ENCODE data around the gene SH2D3C. TPM values are rescaled to one million over a fixed set of nuclear protein-coding genes. Genes with fewer than 3 reads are reported as not detected.

SH2D3C gene
- total RNA-seq, 4 donors from 2014 or later, result 2.6 to 10.1 (median 3.9) TPM

DNA sequence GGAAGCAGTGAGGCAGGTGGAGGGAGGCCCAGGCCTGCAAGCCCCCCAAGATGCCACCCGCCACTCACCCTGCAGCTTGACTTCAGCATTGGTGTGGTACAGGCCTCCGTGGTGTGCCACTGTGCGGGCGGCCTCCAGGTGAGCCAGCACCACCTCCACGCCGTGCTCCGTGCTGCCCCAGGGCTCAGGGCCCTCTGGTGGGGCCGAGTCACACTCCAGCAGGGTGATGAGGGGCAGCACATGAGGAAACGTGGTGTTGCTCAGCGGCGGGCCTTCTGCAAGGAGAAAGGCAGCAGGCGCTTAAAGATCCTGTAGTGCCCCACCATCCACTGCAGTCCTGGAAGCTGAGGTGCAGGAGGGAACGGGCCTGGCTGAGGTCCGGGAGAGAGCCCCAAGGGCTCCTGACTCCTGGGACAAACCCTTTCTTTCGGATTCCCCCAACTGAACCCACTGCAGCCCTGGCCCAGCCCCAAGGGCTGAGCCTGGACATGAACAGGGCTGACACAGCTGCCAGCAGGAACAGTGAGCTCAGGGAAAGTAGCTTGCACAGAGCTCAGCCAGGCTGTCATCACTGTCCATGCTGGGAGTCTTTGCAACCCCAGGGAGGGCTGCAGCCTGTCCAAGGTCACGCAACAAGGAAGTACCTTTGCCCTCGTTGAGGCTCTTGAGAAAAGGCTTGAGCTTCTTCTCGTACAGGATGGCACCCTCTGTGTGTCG, 38.7 kb downstream of the SH2D3C start:
- H3K27ac ChIP-seq, result peak overlapping the region; percentile 17 to 59 (median 34)
- in situ Hi-C loops (cut with MboI; ENCODE audit: low pct_ligation_motif_present in 1 of 4, low pct_unique_long_range_greater_than_20kb in 1 of 4, low sequenced_read_pairs in 3 of 4), result loop anchor here (5.0 to 25.0 kb wide), 6 partner anchors 43 to 227 kb away; no protein-coding TSS in a partner anchor

DNA sequence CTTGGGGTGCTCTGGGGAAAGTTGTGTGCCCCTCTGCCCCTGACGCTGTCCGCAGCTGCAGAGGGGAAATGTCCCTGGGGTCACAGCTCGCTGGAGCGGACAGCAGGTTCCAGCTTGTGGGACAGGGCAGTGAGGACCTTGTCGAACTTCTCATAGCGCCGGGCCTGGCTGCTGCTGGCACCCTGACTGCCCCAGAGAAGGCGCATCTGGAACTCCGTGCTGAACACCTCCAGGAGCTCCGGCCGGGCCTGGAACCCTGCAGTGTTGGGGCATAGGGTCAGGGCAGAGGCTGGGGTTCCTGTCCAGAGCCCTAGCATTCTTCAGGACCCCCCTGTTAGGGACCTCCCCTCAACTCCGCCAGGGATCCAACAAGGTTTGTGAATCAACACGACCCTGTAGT, 39.8 kb downstream of the SH2D3C start:
- no peak for TF ChIP-seq EP300 (IDR thresholded peaks at IDR 0.05; ENCODE audit: low read depth)
- no peak for TF ChIP-seq POLR2AphosphoS5 (IDR thresholded peaks at IDR 0.05)
- TF ChIP-seq POLR2A (IDR thresholded peaks at IDR 0.05), result no peak
- no peak for TF ChIP-seq CTCF (IDR thresholded peaks at IDR 0.05)
- Histone ChIP-seq H3K9me3 (no peaks in the 10 kb centered on the region), H3K4me1 (peaks cover 6 to 28% (median 20%) of the 10 kb centered on the region in 4 donors), H3K4me3 (no peak overlapping the region), H3K27me3 (peaks cover 24% of the 10 kb centered on the region), H3K27ac (no peak overlapping the region), H3K36me3 (no peaks in the 10 kb centered on the region)
- in situ Hi-C loops (cut with MboI; ENCODE audit: low pct_ligation_motif_present in 1 of 4, low pct_unique_long_range_greater_than_20kb in 1 of 4, low sequenced_read_pairs in 3 of 4), result loop anchor here (5.0 to 25.0 kb wide), 6 partner anchors 44 to 226 kb away; no protein-coding TSS in a partner anchor
- no peak for DNase-seq
- intact Hi-C loops (cut with DNase I; ENCODE audit: low total_unique reads), result loop anchor here (5.0 to 10.0 kb wide), 2 partner anchors 184 to 234 kb away; no protein-coding TSS in a partner anchor
- 79 to 93% methylated on average over 2 to 13 of the region's 13 CpGs for WGBS, 2 donors (ENCODE audit: low coverage in 1 of 2)

More for the DNA sequence above, 38.7 kb downstream of the SH2D3C start:
- H3K27me3 ChIP-seq, result peaks cover 26% of the 10 kb centered on the region
- peaks cover 0 to 19% (median 11%) of the 10 kb centered on the region in 4 donors for H3K4me1 ChIP-seq
- no peak for DNase-seq
- intact Hi-C loops (cut with DNase I; ENCODE audit: low total_unique reads), result loop anchor here (5.0 to 10.0 kb wide), 2 partner anchors 183 to 235 kb away; no protein-coding TSS in a partner anchor
- TF ChIP-seq POLR2AphosphoS5 (IDR thresholded peaks at IDR 0.05), result no peak
- TF ChIP-seq CTCF (IDR thresholded peaks at IDR 0.05), result no peak
- TF ChIP-seq EP300 (IDR thresholded peaks at IDR 0.05; ENCODE audit: low read depth), result no peak
- TF ChIP-seq POLR2A (IDR thresholded peaks at IDR 0.05), result no peak
- 82% methylated on average over 19 of the region's 19 CpGs; no CpG with 5 or more reads in 1 of the 2 donors for WGBS, 2 donors (ENCODE audit: low coverage in 1 of 2)
- H3K9me3 ChIP-seq, result no peaks in the 10 kb centered on the region
- H3K36me3 ChIP-seq, result no peaks in the 10 kb centered on the region
- no peak overlapping the region for H3K4me3 ChIP-seq

DNA sequence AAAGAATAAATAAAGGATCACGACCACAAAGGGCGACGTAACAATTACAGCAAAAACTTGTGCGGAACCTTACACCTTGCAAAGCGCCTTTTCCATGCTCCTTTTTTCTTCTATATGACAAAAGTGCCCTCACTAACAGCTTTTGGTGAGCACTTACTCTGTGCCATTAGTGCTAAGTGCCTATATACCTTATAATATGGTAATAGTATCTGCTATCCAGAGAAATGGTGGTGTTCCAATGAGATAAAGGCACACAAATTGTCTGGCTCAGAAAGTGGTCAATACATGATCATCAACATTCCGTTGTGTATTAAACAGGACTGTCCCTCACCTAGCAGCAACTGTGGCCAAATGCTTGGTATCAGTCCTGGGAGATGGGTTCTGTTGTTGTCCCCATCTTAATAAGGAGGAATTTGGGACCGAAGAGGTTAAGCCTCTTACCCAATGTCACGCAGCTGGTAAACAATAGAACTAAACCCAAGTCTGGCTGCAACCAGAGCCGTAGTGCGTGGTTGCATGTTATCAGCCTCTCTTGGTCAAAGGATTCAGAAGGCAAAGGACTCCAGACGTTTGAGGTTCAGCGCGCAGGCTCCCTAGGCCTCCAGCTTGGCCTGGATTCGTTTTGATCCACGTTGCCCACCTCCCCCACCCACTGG, 42.8 kb downstream of the SH2D3C start:
- Histone ChIP-seq H3K4me1 (peaks cover 6 to 29% (median 18%) of the 10 kb centered on the region in 4 donors), H3K27me3 (no peaks in the 10 kb centered on the region), H3K9me3 (no peaks in the 10 kb centered on the region), H3K27ac (peak overlapping the region in 3 of 4 donors; percentile 98 to 100 (median 99)), H3K4me3 (peak overlapping the region in 1 of 4 donors; percentile 71), H3K36me3 (peaks cover 0 to 4% (median 0%) of the 10 kb centered on the region in 4 donors)
- intact Hi-C loops (cut with DNase I; ENCODE audit: low total_unique reads) (loop anchor here (2.0 to 10.0 kb wide), 3 partner anchors 49 to 231 kb away; no protein-coding TSS in a partner anchor), in situ Hi-C loops (cut with MboI; ENCODE audit: low pct_ligation_motif_present in 1 of 4, low pct_unique_long_range_greater_than_20kb in 1 of 4, low sequenced_read_pairs in 3 of 4) (loop anchor here (5.0 to 25.0 kb wide), 6 partner anchors 47 to 223 kb away; no protein-coding TSS in a partner anchor)
- TF ChIP-seq EP300 (IDR thresholded peaks at IDR 0.05; ENCODE audit: low read depth), result no peak
- TF ChIP-seq CTCF (IDR thresholded peaks at IDR 0.05), result no peak
- TF ChIP-seq POLR2A (IDR thresholded peaks at IDR 0.05), result no peak
- no peak for TF ChIP-seq POLR2AphosphoS5 (IDR thresholded peaks at IDR 0.05)
- no peak for DNase-seq
- WGBS, 2 donors (ENCODE audit: low coverage in 1 of 2), result 3 to 26% methylated on average over 5 to 15 of the region's 15 CpGs

Measured in transverse colon (tissue), 4 donors.